A549 (cell line): ENCODE data around the gene CALU. TPM values are rescaled to one million over a fixed set of nuclear protein-coding genes. Genes with fewer than 3 reads are reported as not detected.

Experiments used
- ATAC-seq, 2 experiments: fragments of 200-7000 bp in 1 of 2; fragments of >200 bp in 1 of 2; cut with Nextera tagmentation in 1 of 2; cut with Tn5 transposase in 1 of 2; 3 replicates each; pipeline versions ENCODE4 v1.8.0 to v1.9.1; 2018 to 2020; ENCODE audit warnings: mild to moderate bottlenecking in 1 of 2, moderate library complexity in 1 of 2
- CTCF ChIA-PET: fragments of 300-600 bp; sonication (Branson Sonifier 250); formaldehyde crosslinking; extraction: SDS; loops from one replicate; lab custom pipeline; 2021; ENCODE audit warnings: antibody characterized with exemption, inconsistent platforms; lab: Yijun Ruan, JAX
- POLR2A ChIA-PET: fragments of 350-600 bp; formaldehyde crosslinking; extraction: SDS; loops from one replicate; lab custom pipeline; 2021; ENCODE audit warnings: antibody characterized with exemption, inconsistent platforms; lab: Yijun Ruan, JAX
- DNase-seq, 2 experiments: peaks; one replicate each; pipeline versions ENCODE4 v3.0.0 to v3.0.0-alpha.2; 2011 to 2016; ENCODE audit warnings: low read depth in 1 of 2, low spot score in 1 of 2
- FAIRE-seq: peaks from 2 replicates; lab custom pipeline; 2011; peaks lifted over from hg19 to GRCh38; lab: Jason Lieb, UNC
- H3K27ac ChIP-seq, 2 experiments: fragments of >200 bp; sonication (Bioruptor Twin); formaldehyde crosslinking; 3 replicates each; pipeline ENCODE4 v1.5.1; 2016 to 2017
- H3K4me1 ChIP-seq: fragments of >200 bp; sonication (Bioruptor Twin); formaldehyde crosslinking; 3 replicates; pipeline ENCODE4 v1.6.1; 2016
- H3K4me2 ChIP-seq: fragments of >200 bp; sonication (Bioruptor Twin); formaldehyde crosslinking; 3 replicates; pipeline ENCODE4 v1.6.1; 2016
- H3K4me3 ChIP-seq: fragments of >200 bp; sonication (Bioruptor Twin); formaldehyde crosslinking; 3 replicates; pipeline ENCODE4 v1.5.1; 2016
- H3K9me3 ChIP-seq: fragments of >200 bp; sonication (Bioruptor Twin); formaldehyde crosslinking; 3 replicates; pipeline ENCODE4 v1.6.1; 2016
- ATOH8 ChIP-seq: fragments of 250-450 bp; sonication (Bioruptor Pico); IDR thresholded peaks from 2 replicates; pipeline ENCODE4 v1.5.0; 2020; ENCODE audit warnings: low read depth, mild to moderate bottlenecking, moderate library complexity
- BCL3 ChIP-seq: fragments of >200 bp; sonication (Bioruptor Twin); formaldehyde crosslinking; IDR thresholded peaks from 3 replicates; pipeline ENCODE4 v1.6.1; 2016
- CBX8 ChIP-seq: fragments of 200-600 bp; sonication (generic); IDR thresholded peaks from 2 replicates; pipeline ENCODE4 v1.6.1; 2016
- EP300 ChIP-seq, 2 experiments: fragments of >200 bp; sonication (Bioruptor Twin); formaldehyde crosslinking; IDR thresholded peaks; 2 replicates in 1 of 2; 3 replicates in 1 of 2; pipeline ENCODE4 v1.6.1; 2016 to 2017
- ESRRA ChIP-seq: fragments of 150-350 bp; IDR thresholded peaks from 2 replicates; pipeline ENCODE4 v1.6.1; 2014; ENCODE audit warnings: mild to moderate bottlenecking, low read length, borderline replicate concordance
- FOSL2 ChIP-seq, 2 experiments: fragments of 450-650 bp in 1 of 2; fragments of >200 bp in 1 of 2; sonication (Bioruptor Twin) in 1 of 2; formaldehyde crosslinking; IDR thresholded peaks; 2 replicates each; pipeline versions ENCODE4 v1.5.0 to v1.6.1; 2016 to 2020; ENCODE audit warnings: mild to moderate bottlenecking in 1 of 2, moderate library complexity in 1 of 2
- HEYL ChIP-seq: fragments of 250-450 bp; sonication (Bioruptor Pico); IDR thresholded peaks from 2 replicates; pipeline ENCODE4 v1.8.0; 2021; ENCODE audit warnings: mild to moderate bottlenecking, moderate library complexity
- HMGXB4 ChIP-seq: fragments of 250-450 bp; sonication (Bioruptor Pico); IDR thresholded peaks from 2 replicates; pipeline ENCODE4 v1.5.0; 2021; ENCODE audit warnings: mild to moderate bottlenecking, moderate library complexity, borderline replicate concordance
- HOXA7 ChIP-seq: fragments of 250-450 bp; sonication (Bioruptor Pico); IDR thresholded peaks from 2 replicates; pipeline ENCODE4 v1.5.0; 2020; ENCODE audit warnings: mild to moderate bottlenecking, moderate library complexity
- HOXB13 ChIP-seq: fragments of 250-450 bp; sonication (Bioruptor Pico); IDR thresholded peaks from 2 replicates; pipeline ENCODE4 v1.5.0; 2020; ENCODE audit warnings: low read depth, mild to moderate bottlenecking, moderate library complexity
- HOXB5 ChIP-seq: fragments of 250-450 bp; sonication (Bioruptor Pico); IDR thresholded peaks from 2 replicates; pipeline ENCODE4 v1.5.0; 2020; ENCODE audit warnings: mild to moderate bottlenecking, moderate library complexity
- KDM1A ChIP-seq: fragments of 200-600 bp; sonication (generic); IDR thresholded peaks from 2 replicates; pipeline ENCODE4 v1.6.1; 2016; ENCODE audit warnings: low read depth, mild to moderate bottlenecking
- KDM5A ChIP-seq: fragments of 200-600 bp; sonication (generic); IDR thresholded peaks from 2 replicates; pipeline ENCODE4 v1.6.1; 2016; ENCODE audit warnings: antibody characterized with exemption, mild to moderate bottlenecking
- MAFK ChIP-seq: fragments of 450-650 bp; IDR thresholded peaks from 2 replicates; pipeline ENCODE4 v1.6.1; 2014; ENCODE audit not compliant: partially characterized antibody
- MAX ChIP-seq: IDR thresholded peaks from 2 replicates; pipeline ENCODE4 v1.6.1; 2012
- MAZ ChIP-seq: fragments of 150-350 bp; IDR thresholded peaks from 2 replicates; pipeline ENCODE4 v1.6.1; 2014; ENCODE audit warnings: antibody characterized with exemption, low read depth, low read length, borderline replicate concordance
- MYC ChIP-seq: IDR thresholded peaks from 2 replicates; pipeline ENCODE4 v1.6.1; 2012; ENCODE audit warnings: mild to moderate bottlenecking, inconsistent platforms, low read length, improper control_type of control experiment, borderline replicate concordance
- NPAS2 ChIP-seq: fragments of 250-450 bp; sonication (Bioruptor Pico); IDR thresholded peaks from 2 replicates; pipeline ENCODE4 v1.8.0; 2022; ENCODE audit warnings: mild to moderate bottlenecking, moderate library complexity, borderline replicate concordance
- PBX3 ChIP-seq: IDR thresholded peaks from 2 replicates; pipeline ENCODE4 v1.6.1; 2012
- PHF8 ChIP-seq: fragments of 200-600 bp; sonication (generic); IDR thresholded peaks from 2 replicates; pipeline ENCODE4 v1.6.1; 2016; ENCODE audit warnings: low read depth, mild to moderate bottlenecking, antibody characterized with exemption, moderate library complexity, borderline replicate concordance
- POLR2A ChIP-seq: IDR thresholded peaks from 2 replicates; pipeline ENCODE4 v1.6.1; 2012; ENCODE audit warnings: mild to moderate bottlenecking, low read length
- POLR2AphosphoS2 ChIP-seq: conservative IDR thresholded peaks from 2 replicates; pipeline ENCODE4 v1.6.1; 2012; ENCODE audit warnings: low read length, improper control_type of control experiment, inconsistent platforms
- RCOR1 ChIP-seq: fragments of 150-350 bp; IDR thresholded peaks from 2 replicates; pipeline ENCODE4 v1.6.1; 2014; ENCODE audit warnings: antibody characterized with exemption, low read length, low read depth
- RFX5 ChIP-seq: fragments of 450-650 bp; IDR thresholded peaks from 2 replicates; pipeline ENCODE4 v1.7.1; 2014; ENCODE audit warnings: antibody characterized with exemption, mild to moderate bottlenecking, moderate library complexity
- SREBF2 ChIP-seq: fragments of 450-650 bp; IDR thresholded peaks from 2 replicates; pipeline ENCODE4 v1.6.1; 2014; ENCODE audit warnings: mild to moderate bottlenecking, moderate library complexity
- TP53 ChIP-seq: fragments of 250-450 bp; sonication (Bioruptor Pico); IDR thresholded peaks from 2 replicates; pipeline ENCODE4 v1.5.0; 2021; ENCODE audit warnings: mild to moderate bottlenecking, moderate library complexity
- ZFP36 ChIP-seq: fragments of 450-650 bp; IDR thresholded peaks from 2 replicates; pipeline ENCODE4 v1.6.1; 2014; ENCODE audit warnings: borderline replicate concordance; ENCODE audit not compliant: partially characterized antibody
- ZNF302 ChIP-seq: fragments of 250-450 bp; sonication (Bioruptor Pico); IDR thresholded peaks from 2 replicates; pipeline ENCODE4 v1.9.0; 2021; ENCODE audit warnings: inconsistent platforms, mild to moderate bottlenecking, moderate library complexity
- ZSCAN20 ChIP-seq: fragments of 250-450 bp; sonication (Bioruptor Pico); IDR thresholded peaks from 2 replicates; pipeline ENCODE4 v1.8.0; 2022; ENCODE audit warnings: mild to moderate bottlenecking, moderate library complexity
- WGBS: methylation state at CpG from one replicate; pipeline ENCODE4 v1.1.6; 2017; ENCODE audit errors: missing lambda C conversion rate; 5-methylcytosine and 5-hydroxymethylcytosine counted together
- polyA plus RNA-seq, 4 experiments: library from polyadenylated mRNA; depleted of rRNA in 3 of 4; stranded (reverse); fragments of >200 nt; fragmentation: RNase III in 1 of 4; extraction: RNeasy Plus Mini Kit Qiagen cat#74134 plus additional on column Dnase treatment in 1 of 4; gene quantifications; 2 replicates in 3 of 4; 3 replicates in 1 of 4; pipeline ENCODE4 v1.2.3, GENCODE V29; 2011 to 2017
- TF ChIP-seq, protein P1 (sequence below): fragments of >200 bp; sonication (Bioruptor Twin); formaldehyde crosslinking; IDR thresholded peaks from 3 replicates; pipeline ENCODE4 v1.5.1; 2016
- TF ChIP-seq, protein P2 (sequence below): fragments of 450-650 bp; IDR thresholded peaks from 2 replicates; pipeline ENCODE4 v1.6.1; 2014; ENCODE audit warnings: antibody characterized with exemption

CALU gene
- polyA plus RNA-seq, 2 of the 4 experiments (the other 2 are of a cell fraction): 192 to 233 TPM

DNA sequence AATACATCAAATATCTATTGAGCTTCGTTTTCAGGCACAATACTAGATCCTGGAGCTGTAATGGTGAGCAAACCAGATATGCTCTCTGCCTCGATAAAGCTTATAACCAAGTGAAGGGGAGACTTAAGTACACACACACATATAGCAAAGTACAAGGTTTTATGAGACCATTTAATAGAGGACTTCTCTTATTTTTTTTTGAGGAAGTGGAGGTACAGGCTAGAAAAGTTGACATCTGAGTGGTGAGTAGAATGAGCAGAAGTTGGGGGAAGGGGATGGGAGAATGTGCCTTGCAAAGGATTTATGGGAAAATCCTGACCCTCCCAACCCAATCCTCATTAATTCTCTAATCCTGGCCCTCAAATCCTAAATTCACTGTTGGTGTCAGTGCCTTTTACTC lies 60.3 kb downstream of the CALU start:
- WGBS: 34% methylated on average over 2 of the region's 2 CpGs
- no peak for FAIRE-seq
- no peak for ATAC-seq
- Histone ChIP-seq H3K9me3 (no peaks in the 10 kb centered on the region), H3K4me1 (no peaks in the 10 kb centered on the region), H3K4me2 (no peak overlapping the region), H3K27ac (no peak overlapping the region), H3K4me3 (no peak overlapping the region)
- ChIA-PET POLR2A (no interaction called here), CTCF (no interaction called here)
- DNase-seq: no peak
- no peak for TF ChIP-seq HOXB5
- no peak for TF ChIP-seq CBX8
- TF ChIP-seq FOSL2 (IDR thresholded peaks at IDR 0.05): no peak
- TF ChIP-seq FOSL2 (CRISPR knock-in tag; IDR thresholded peaks at IDR 0.05): no peak
- no peak for TF ChIP-seq SREBF2
- no peak for TF ChIP-seq NPAS2
- no peak for TF ChIP-seq RCOR1
- no peak for TF ChIP-seq POLR2AphosphoS2
- TF ChIP-seq ZNF302 (CRISPR knock-in tag): no peak
- TF ChIP-seq, protein P1, sequence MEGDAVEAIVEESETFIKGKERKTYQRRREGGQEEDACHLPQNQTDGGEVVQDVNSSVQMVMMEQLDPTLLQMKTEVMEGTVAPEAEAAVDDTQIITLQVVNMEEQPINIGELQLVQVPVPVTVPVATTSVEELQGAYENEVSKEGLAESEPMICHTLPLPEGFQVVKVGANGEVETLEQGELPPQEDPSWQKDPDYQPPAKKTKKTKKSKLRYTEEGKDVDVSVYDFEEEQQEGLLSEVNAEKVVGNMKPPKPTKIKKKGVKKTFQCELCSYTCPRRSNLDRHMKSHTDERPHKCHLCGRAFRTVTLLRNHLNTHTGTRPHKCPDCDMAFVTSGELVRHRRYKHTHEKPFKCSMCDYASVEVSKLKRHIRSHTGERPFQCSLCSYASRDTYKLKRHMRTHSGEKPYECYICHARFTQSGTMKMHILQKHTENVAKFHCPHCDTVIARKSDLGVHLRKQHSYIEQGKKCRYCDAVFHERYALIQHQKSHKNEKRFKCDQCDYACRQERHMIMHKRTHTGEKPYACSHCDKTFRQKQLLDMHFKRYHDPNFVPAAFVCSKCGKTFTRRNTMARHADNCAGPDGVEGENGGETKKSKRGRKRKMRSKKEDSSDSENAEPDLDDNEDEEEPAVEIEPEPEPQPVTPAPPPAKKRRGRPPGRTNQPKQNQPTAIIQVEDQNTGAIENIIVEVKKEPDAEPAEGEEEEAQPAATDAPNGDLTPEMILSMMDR: no peak
- TF ChIP-seq BCL3: no peak
- no peak for TF ChIP-seq MYC
- TF ChIP-seq PHF8: no peak
- TF ChIP-seq HOXB13 (CRISPR knock-in tag): no peak
- TF ChIP-seq, protein P2, sequence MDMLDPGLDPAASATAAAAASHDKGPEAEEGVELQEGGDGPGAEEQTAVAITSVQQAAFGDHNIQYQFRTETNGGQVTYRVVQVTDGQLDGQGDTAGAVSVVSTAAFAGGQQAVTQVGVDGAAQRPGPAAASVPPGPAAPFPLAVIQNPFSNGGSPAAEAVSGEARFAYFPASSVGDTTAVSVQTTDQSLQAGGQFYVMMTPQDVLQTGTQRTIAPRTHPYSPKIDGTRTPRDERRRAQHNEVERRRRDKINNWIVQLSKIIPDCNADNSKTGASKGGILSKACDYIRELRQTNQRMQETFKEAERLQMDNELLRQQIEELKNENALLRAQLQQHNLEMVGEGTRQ: no peak
- TF ChIP-seq PBX3: no peak
- no peak for TF ChIP-seq MAFK
- TF ChIP-seq ZSCAN20: no peak
- TF ChIP-seq MAX: no peak
- no peak for TF ChIP-seq RFX5

GRCh38 chr7:128800567-128800966 lies 61.4 kb downstream of the CALU start:
- WGBS: 81% methylated on average over 3 of the region's 3 CpGs
- no peak for ATAC-seq
- no peak for TF ChIP-seq MAZ
- TF ChIP-seq POLR2A: no peak
- no peak for TF ChIP-seq TP53 (CRISPR knock-in tag)
- no peak for TF ChIP-seq ATOH8
- TF ChIP-seq EP300 (IDR thresholded peaks at IDR 0.05): no peak
- no peak for TF ChIP-seq SREBF2
- no peak for TF ChIP-seq HEYL
- TF ChIP-seq, protein P2: no peak
- TF ChIP-seq MYC: no peak
- no peak for TF ChIP-seq ZFP36
- TF ChIP-seq ZNF302 (CRISPR knock-in tag): no peak
- no peak for TF ChIP-seq ESRRA
- no peak for TF ChIP-seq CBX8
- TF ChIP-seq HOXB5: no peak
- TF ChIP-seq KDM5A: no peak
- TF ChIP-seq HOXA7 (CRISPR knock-in tag): no peak
- no peak for TF ChIP-seq KDM1A
- TF ChIP-seq HMGXB4 (CRISPR knock-in tag): no peak

More at GRCh38 chr7:128800567-128800966, 61.4 kb downstream of the CALU start:
- Histone ChIP-seq H3K4me3 (no peak overlapping the region), H3K4me1 (no peaks in the 10 kb centered on the region), H3K9me3 (no peaks in the 10 kb centered on the region), H3K27ac (no peak overlapping the region), H3K4me2 (no peak overlapping the region)
- POLR2A ChIA-PET: no interaction called here
- no peak for DNase-seq
- CTCF ChIA-PET: interaction anchor here (1.6 to 1.7 kb wide), 2 partner anchors 26 to 78 kb away, joined by 3 to 4 read pairs; no protein-coding TSS in a partner anchor
- FAIRE-seq: no peak
